ENCODE measurements around the gene MOGAT1.

- TF ChIP-seq CTCF (IDR thresholded peaks at IDR 0.05), result no peak
- no peak for TF ChIP-seq POLR2A (IDR thresholded peaks at IDR 0.05)
Measured at GRCh38 chr2:222713002-222713401, 41.5 kb downstream of the MOGAT1 start.

Measured in Peyer's patch (tissue), 4 donors.